ENCODE data around the gene BMX. TPM values are rescaled to one million over a fixed set of nuclear protein-coding genes. Genes with fewer than 3 reads are reported as not detected.

BMX gene
- total RNA-seq, 2 donors from 2014 or later = 0.52 TPM; not detected in 1

GRCh38 chrX:15523088-15523487, 22.5 kb downstream of the BMX start:
- no peak for ATAC-seq
- Histone ChIP-seq H3K4me3 (no peak overlapping the region), H3K27me3 (no peaks in the 10 kb centered on the region), H3K36me3 (replicated peaks in 1 of 2; ENCODE audit: insufficient read depth in 1 of 2, low read depth in 2 of 2) (no peaks in the 10 kb centered on the region), H3K9me3 (no peaks in the 10 kb centered on the region), H3K27ac (no peak overlapping the region), H3K4me1 (no peaks in the 10 kb centered on the region)
- intact Hi-C loops (cut with DNase I) = no loop called here
- TF ChIP-seq CTCF (IDR thresholded peaks at IDR 0.05) = no peak
- no peak for TF ChIP-seq POLR2A (IDR thresholded peaks at IDR 0.05)
- no peak for DNase-seq

GRCh38 chrX:15524417-15524816, 23.8 kb downstream of the BMX start:
- TF ChIP-seq POLR2A (IDR thresholded peaks at IDR 0.05) (no peak), CTCF (IDR thresholded peaks at IDR 0.05) (no peak)
- H3K4me3 ChIP-seq = no peak overlapping the region
- DNase-seq = no peak
- ATAC-seq = no peak
- no peaks in the 10 kb centered on the region for H3K27me3 ChIP-seq
- no peaks in the 10 kb centered on the region for H3K36me3 ChIP-seq (replicated peaks in 1 of 2; ENCODE audit: insufficient read depth in 1 of 2, low read depth in 2 of 2)
- no peak overlapping the region for H3K27ac ChIP-seq
- intact Hi-C loops (cut with DNase I) = no loop called here
- H3K4me1 ChIP-seq = no peaks in the 10 kb centered on the region
- no peaks in the 10 kb centered on the region for H3K9me3 ChIP-seq

- ATAC-seq (no peak), DNase-seq (no peak)
- no peak overlapping the region for H3K27ac ChIP-seq
- H3K9me3 ChIP-seq = no peaks in the 10 kb centered on the region
- no peak overlapping the region for H3K4me3 ChIP-seq
- H3K27me3 ChIP-seq = no peaks in the 10 kb centered on the region
- intact Hi-C loops (cut with DNase I) = no loop called here
- no peaks in the 10 kb centered on the region for H3K4me1 ChIP-seq
- H3K36me3 ChIP-seq (replicated peaks in 1 of 2; ENCODE audit: insufficient read depth in 1 of 2, low read depth in 2 of 2) = no peaks in the 10 kb centered on the region
- 26 to 38% methylated on average over 8 of the region's 8 CpGs for WGBS, 2 donors
- TF ChIP-seq CTCF (IDR thresholded peaks at IDR 0.05) (no peak), POLR2A (IDR thresholded peaks at IDR 0.05) (no peak)
Observed at GRCh38 chrX:15525664-15526416, 25.2 kb downstream of the BMX start.

GRCh38 chrX:15529165-15529564, 28.6 kb downstream of the BMX start:
- TF ChIP-seq CTCF (IDR thresholded peaks at IDR 0.05) = no peak
- no peak for TF ChIP-seq POLR2A (IDR thresholded peaks at IDR 0.05)

GRCh38 chrX:15530318-15530717, 29.7 kb downstream of the BMX start:
- Histone ChIP-seq H3K4me1 (no peaks in the 10 kb centered on the region), H3K27ac (no peak overlapping the region), H3K27me3 (no peaks in the 10 kb centered on the region), H3K4me3 (no peak overlapping the region), H3K9me3 (no peaks in the 10 kb centered on the region), H3K36me3 (replicated peaks in 1 of 2; ENCODE audit: insufficient read depth in 1 of 2, low read depth in 2 of 2) (no peaks in the 10 kb centered on the region)
- no peak for TF ChIP-seq POLR2A (IDR thresholded peaks at IDR 0.05)
- TF ChIP-seq CTCF (IDR thresholded peaks at IDR 0.05) = no peak
- ATAC-seq = no peak
- no peak for DNase-seq
- 65 to 72% methylated on average over 4 to 6 of the region's 6 CpGs for WGBS, 2 donors
- intact Hi-C loops (cut with DNase I) = no loop called here

More at GRCh38 chrX:15529165-15529564, 28.6 kb downstream of the BMX start:
- no peaks in the 10 kb centered on the region for H3K9me3 ChIP-seq
- H3K4me3 ChIP-seq = no peak overlapping the region
- no peaks in the 10 kb centered on the region for H3K4me1 ChIP-seq
- intact Hi-C loops (cut with DNase I) = no loop called here
- no peaks in the 10 kb centered on the region for H3K27me3 ChIP-seq
- no peak overlapping the region for H3K27ac ChIP-seq
- ATAC-seq (no peak), DNase-seq (no peak)
- no peaks in the 10 kb centered on the region for H3K36me3 ChIP-seq (replicated peaks in 1 of 2; ENCODE audit: insufficient read depth in 1 of 2, low read depth in 2 of 2)

All from body of pancreas (tissue), 4 donors.